Measurements from ENCODE around the gene TRPM8. TPM values are rescaled to one million over a fixed set of nuclear protein-coding genes. Genes with fewer than 3 reads are reported as not detected.

The TRPM8 gene
- total and polyA plus RNA-seq, 9 donors, result 0.92 TPM; not detected in 8

DNA sequence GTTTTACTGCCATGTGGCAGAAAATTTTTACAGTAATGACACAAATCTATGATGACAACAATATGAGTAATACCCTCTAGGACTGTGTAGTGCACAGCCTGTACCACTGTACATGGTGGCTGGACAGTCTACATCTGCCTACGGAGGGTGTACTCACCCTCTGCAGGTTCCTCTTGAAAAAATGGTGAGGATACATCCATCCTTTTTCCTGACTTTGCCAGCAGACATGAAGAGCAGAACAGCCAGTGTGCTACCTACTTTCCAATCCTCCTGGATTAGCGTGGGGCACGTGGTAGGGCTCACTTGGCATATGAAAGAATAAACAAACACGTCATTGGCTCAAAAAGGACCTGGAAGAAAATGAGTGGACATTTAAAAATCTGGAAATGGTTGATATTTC is 62.6 kb downstream of the TRPM8 start:
- TF ChIP-seq EP300 (IDR thresholded peaks at IDR 0.05) (no peak), POLR2A (IDR thresholded peaks at IDR 0.05) (no peak)
- TF ChIP-seq, protein P1, sequence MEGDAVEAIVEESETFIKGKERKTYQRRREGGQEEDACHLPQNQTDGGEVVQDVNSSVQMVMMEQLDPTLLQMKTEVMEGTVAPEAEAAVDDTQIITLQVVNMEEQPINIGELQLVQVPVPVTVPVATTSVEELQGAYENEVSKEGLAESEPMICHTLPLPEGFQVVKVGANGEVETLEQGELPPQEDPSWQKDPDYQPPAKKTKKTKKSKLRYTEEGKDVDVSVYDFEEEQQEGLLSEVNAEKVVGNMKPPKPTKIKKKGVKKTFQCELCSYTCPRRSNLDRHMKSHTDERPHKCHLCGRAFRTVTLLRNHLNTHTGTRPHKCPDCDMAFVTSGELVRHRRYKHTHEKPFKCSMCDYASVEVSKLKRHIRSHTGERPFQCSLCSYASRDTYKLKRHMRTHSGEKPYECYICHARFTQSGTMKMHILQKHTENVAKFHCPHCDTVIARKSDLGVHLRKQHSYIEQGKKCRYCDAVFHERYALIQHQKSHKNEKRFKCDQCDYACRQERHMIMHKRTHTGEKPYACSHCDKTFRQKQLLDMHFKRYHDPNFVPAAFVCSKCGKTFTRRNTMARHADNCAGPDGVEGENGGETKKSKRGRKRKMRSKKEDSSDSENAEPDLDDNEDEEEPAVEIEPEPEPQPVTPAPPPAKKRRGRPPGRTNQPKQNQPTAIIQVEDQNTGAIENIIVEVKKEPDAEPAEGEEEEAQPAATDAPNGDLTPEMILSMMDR (IDR thresholded peaks at IDR 0.05), result no peak
- Histone ChIP-seq H3K27me3 (no peaks in the 10 kb centered on the region), H3K27ac (no peak overlapping the region), H3K9me3 (no peaks in the 10 kb centered on the region), H3K4me1 (ENCODE audit: insufficient read depth) (no peaks in the 10 kb centered on the region), H3K36me3 (no peaks in the 10 kb centered on the region), H3K4me3 (no peak overlapping the region)
- WGBS, 3 donors, result 58 to 67% (median 63%) methylated on average over 4 of the region's 4 CpGs
- intact Hi-C loops (cut with DNase I), result no loop called here
- DNase-seq, result no peak

DNA sequence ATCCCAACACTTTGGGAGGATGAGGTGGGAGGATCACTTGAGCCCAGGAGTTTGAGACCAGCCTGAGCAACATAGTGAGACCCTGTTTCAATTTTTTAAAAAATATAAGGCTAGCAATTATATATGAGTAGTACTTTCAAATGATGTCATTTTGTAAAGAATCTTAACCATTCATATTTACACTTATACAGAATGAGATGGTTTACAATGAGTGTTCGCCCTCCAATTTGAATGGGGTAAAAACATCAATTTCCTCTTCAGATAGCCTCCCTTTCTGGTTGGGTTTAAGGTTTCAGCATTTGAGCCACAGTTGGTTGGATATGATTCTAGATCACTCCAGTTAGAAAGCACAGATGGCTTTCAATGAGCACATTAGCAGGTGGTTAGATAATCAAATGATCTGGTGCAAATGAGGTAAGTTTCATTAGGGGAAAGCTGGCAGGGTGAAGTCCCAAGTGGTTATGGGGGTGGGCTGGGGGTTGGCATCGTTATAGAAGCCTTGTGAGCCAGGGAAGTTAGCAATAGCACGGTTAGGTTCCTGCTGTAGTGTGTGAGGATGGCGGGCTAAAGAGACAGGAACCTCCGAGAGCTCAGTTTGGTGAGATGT is 63.9 kb downstream of the TRPM8 start:
- no peaks in the 10 kb centered on the region for H3K27me3 ChIP-seq
- intact Hi-C loops (cut with DNase I), result no loop called here
- no peaks in the 10 kb centered on the region for H3K36me3 ChIP-seq
- WGBS, 3 donors, result 80 to 81% (median 80%) methylated on average over 5 of the region's 5 CpGs
- no peaks in the 10 kb centered on the region for H3K9me3 ChIP-seq
- no peaks in the 10 kb centered on the region for H3K4me1 ChIP-seq (ENCODE audit: insufficient read depth)
- TF ChIP-seq, protein P1 (IDR thresholded peaks at IDR 0.05), result no peak
- TF ChIP-seq EP300 (IDR thresholded peaks at IDR 0.05), result no peak
- no peak overlapping the region for H3K4me3 ChIP-seq
- no peak overlapping the region for H3K27ac ChIP-seq
- no peak for DNase-seq

DNA sequence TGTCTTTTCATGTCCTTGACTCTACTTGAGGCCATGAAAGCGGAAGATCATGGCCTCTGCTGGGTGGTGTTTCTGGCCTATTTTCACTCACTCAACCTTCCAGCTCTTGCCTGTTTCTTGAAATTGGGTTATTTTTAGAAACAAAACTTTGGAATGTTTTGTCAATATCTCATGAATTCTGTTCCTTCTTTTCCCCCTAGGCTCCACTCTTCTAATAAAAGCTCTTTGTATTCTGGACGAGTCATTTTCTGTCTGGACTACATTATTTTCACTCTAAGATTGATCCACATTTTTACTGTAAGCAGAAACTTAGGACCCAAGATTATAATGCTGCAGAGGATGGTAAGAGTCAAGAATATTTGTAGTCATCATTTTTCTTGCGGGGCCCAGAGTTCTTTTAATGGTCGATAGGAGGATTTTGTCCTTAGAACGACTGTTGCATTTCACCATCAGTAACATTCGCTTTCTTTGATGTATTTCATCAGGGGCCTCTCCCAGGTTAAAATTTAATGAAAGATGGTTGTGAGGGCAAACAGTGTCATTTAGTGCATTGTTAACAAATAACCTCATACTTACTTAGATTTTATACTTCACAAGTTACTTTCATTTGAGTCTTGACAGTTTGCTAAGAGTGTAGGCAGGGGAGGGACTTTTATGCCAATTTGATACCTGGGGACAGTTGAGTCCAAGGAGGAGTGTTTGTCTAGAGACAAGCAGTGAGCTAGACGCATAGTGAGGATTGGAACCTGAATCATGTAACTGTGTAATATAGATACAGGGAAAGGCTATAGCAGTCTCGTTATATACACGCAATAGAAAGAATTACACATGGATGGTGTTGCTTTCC is 64.6 kb downstream of the TRPM8 start:
- intact Hi-C loops (cut with DNase I), result no loop called here
- DNase-seq, result no peak
- H3K27ac ChIP-seq, result no peak overlapping the region
- WGBS, 3 donors, result 75 to 81% (median 78%) methylated on average over 9 of the region's 9 CpGs
- no peaks in the 10 kb centered on the region for H3K9me3 ChIP-seq
- no peaks in the 10 kb centered on the region for H3K27me3 ChIP-seq
- TF ChIP-seq, protein P1 (IDR thresholded peaks at IDR 0.05), result no peak
- no peak for TF ChIP-seq POLR2A (IDR thresholded peaks at IDR 0.05)
- no peak for TF ChIP-seq EP300 (IDR thresholded peaks at IDR 0.05)
- H3K36me3 ChIP-seq, result no peaks in the 10 kb centered on the region
- no peak overlapping the region for H3K4me3 ChIP-seq
- no peaks in the 10 kb centered on the region for H3K4me1 ChIP-seq (ENCODE audit: insufficient read depth)

DNA sequence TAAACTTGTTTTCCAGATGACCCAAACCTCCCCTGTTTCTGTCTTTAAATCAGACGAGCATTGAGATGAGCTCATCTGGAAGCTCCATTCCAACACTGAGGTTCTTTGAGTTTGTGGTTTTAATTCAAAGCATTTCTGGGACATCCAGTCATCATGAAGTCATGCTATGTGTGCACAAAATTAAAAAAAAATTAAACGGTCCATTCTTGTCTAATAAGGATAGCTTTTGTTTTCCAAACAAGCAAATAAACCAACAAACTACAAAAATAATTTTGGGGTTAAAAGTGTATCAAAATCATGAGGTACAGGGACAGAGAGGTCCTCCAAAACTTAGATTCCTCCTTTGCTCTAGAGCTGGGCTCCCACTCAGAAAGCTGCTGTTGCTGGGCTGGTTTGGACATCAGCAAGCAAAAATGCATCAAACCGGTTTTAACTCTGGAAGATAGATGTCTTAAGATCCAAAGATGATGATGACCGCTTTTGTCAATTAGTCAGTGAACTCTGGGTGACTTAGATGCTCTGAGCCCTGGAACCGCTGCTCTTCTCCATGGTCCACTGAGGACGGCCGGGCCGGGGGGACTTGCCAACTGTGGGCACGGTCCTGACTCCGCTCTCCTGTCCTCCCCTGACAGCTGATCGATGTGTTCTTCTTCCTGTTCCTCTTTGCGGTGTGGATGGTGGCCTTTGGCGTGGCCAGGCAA is 65.4 kb downstream of the TRPM8 start:
- Histone ChIP-seq H3K9me3 (no peaks in the 10 kb centered on the region), H3K27ac (no peak overlapping the region), H3K27me3 (no peaks in the 10 kb centered on the region), H3K4me3 (no peak overlapping the region), H3K36me3 (no peaks in the 10 kb centered on the region), H3K4me1 (ENCODE audit: insufficient read depth) (no peaks in the 10 kb centered on the region)
- DNase-seq, result no peak
- TF ChIP-seq POLR2A (IDR thresholded peaks at IDR 0.05) (no peak), EP300 (IDR thresholded peaks at IDR 0.05) (no peak)
- TF ChIP-seq, protein P1 (IDR thresholded peaks at IDR 0.05), result no peak
- intact Hi-C loops (cut with DNase I), result no loop called here
- WGBS, 3 donors, result 80 to 82% (median 82%) methylated on average over 13 of the region's 13 CpGs

Data from ovary (tissue), 9 donors.